GM10248 (cell line): Measurements from ENCODE around the gene CDH22.

Source experiments
- CTCF ChIA-PET: fragments of 300-600 bp; sonication (Branson Sonifier 250); formaldehyde crosslinking; extraction: SDS; loops from one replicate; lab custom pipeline; 2021; ENCODE audit warnings: antibody characterized with exemption; lab: Yijun Ruan, JAX
- POLR2A ChIA-PET: fragments of 350-650 bp; sonication (Branson Sonifier 250); formaldehyde crosslinking; extraction: SDS; loops from one replicate; lab custom pipeline; 2020; ENCODE audit warnings: antibody characterized with exemption; lab: Yijun Ruan, JAX
- DNase-seq: peaks from one replicate; pipeline ENCODE4 v3.0.0; 2012; ENCODE audit errors: extremely low spot score
- TF ChIP-seq, protein P1 (sequence below): IDR thresholded peaks from 2 replicates; pipeline ENCODE4 v1.5.1; 2012; ENCODE audit warnings: mild to moderate bottlenecking, low read depth; ENCODE audit errors: extremely low read depth, missing control alignments, control extremely low read depth

CDH22 gene

DNA sequence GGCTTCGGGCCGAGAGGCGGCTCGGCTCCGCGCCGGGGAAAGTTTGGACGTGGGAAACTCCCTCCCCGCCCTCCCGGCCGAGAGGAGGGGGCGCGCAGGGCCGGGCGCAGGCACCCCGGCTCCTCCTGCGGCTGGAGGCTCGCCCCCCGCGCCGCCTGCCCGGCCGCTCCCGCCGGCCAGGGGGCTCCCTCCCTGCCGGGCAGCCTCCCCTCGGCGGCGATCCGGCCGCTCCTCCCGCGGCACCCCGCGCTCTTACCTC, 370 bp downstream of the CDH22 start:
- ChIA-PET POLR2A (no interaction called here), CTCF (interaction anchor here (1.3 to 4.9 kb wide), 3 partner anchors 25 to 105 kb away, joined by 3 to 80 read pairs (median 31); no protein-coding TSS in a partner anchor)
- TF ChIP-seq, protein P1, sequence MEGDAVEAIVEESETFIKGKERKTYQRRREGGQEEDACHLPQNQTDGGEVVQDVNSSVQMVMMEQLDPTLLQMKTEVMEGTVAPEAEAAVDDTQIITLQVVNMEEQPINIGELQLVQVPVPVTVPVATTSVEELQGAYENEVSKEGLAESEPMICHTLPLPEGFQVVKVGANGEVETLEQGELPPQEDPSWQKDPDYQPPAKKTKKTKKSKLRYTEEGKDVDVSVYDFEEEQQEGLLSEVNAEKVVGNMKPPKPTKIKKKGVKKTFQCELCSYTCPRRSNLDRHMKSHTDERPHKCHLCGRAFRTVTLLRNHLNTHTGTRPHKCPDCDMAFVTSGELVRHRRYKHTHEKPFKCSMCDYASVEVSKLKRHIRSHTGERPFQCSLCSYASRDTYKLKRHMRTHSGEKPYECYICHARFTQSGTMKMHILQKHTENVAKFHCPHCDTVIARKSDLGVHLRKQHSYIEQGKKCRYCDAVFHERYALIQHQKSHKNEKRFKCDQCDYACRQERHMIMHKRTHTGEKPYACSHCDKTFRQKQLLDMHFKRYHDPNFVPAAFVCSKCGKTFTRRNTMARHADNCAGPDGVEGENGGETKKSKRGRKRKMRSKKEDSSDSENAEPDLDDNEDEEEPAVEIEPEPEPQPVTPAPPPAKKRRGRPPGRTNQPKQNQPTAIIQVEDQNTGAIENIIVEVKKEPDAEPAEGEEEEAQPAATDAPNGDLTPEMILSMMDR, result no peak
- DNase-seq, result peak; percentile 42

DNA sequence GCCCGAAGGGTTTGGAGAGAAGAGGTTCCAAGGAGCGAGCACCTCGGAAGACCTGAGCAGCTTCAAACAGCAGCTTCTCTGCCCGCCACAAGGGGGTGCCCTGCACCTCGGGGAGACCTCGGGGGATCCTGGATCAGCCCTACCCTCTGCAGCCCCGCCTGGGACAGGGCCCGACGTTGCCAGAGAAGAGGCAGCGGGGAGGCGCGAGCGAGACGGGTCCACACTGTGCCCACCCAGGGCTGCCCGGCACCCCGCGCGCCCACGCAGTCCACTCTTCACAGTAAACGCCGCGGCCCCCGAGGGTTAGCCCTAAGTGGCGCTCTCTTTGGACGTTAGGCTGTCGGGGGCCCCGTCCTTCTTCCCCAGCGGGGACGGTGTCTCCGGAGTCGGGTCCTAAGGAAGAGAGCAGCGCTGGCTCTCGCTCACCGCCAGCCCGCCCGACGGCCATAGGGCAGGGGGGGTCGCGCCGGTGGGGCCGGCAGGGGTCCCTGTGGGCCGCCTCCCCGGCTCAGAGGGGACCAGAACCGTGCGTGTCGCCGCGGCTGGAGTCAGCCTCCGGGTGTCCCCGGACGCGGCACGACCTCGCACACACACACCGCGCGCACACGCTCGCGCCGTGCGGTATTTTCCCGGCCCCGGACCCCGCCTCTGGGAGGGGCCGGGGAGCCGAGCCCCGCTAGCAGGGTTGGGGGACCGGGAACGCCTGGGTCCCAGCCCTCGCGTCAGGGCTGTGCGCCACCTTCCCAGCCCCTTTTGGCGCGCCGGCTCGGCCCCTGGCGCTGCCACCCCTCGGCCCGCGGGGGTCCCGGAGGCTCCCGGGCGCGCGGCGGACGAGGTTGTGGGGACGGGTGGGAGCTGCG, 929 bp downstream of the CDH22 start:
- peak; percentile 94 for DNase-seq
- POLR2A ChIA-PET, result no interaction called here
- CTCF ChIA-PET, result interaction anchor here (0.6 to 4.9 kb wide), 41 partner anchors 8 to 373 kb away, joined by 3 to 80 read pairs (median 4); no protein-coding TSS in a partner anchor
- TF ChIP-seq, protein P1, result peak; percentile 95

DNA sequence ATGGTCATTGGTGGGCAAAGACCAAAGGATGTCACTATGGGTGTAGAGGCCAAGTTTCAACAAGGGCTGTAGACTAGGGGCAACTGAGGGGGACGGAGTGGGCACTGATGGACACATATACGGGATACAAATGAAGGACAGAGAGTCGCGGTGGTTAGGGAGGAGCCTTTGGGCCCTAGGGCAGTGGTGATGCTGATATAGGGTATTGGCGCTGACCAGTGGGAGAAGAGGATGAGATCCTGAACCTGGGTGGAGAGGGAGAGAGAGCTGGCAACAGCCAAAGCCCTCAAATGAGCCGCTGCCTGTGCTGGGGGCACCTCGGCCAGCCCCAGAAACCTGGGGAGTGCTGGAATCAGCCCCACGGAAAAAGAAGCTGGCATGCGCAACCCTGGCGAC, 1.6 kb downstream of the CDH22 start:
- DNase-seq, result no peak
- ChIA-PET CTCF (interaction anchor here (0.6 to 4.9 kb wide), 41 partner anchors 8 to 374 kb away, joined by 3 to 80 read pairs (median 4); no protein-coding TSS in a partner anchor), POLR2A (no interaction called here)
- TF ChIP-seq, protein P1, result peak; percentile 2

DNA sequence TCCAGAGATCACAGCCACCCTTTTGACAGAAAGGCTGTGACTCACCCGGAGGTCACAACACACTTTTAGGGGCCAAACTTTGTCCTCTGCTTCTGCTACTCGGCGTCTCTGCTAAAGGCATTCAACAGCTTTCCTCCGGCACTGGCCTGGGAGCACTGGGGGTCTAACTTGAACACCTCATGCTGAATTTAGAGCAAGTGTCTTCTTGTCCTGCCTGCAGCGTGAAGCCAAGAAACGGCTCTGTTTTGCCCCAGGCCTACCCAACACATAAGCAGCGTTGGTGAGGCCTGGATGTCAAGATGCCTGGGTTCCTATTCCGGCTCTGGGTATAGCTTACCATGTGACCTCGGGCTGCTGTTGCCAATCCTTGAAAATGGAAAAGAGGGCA, 2.3 kb downstream of the CDH22 start:
- no peak for DNase-seq
- ChIA-PET CTCF (interaction anchor here (1.2 to 4.9 kb wide), 8 partner anchors 18 to 284 kb away, joined by 3 to 80 read pairs (median 6); no protein-coding TSS in a partner anchor), POLR2A (no interaction called here)
- TF ChIP-seq, protein P1, result no peak

DNA sequence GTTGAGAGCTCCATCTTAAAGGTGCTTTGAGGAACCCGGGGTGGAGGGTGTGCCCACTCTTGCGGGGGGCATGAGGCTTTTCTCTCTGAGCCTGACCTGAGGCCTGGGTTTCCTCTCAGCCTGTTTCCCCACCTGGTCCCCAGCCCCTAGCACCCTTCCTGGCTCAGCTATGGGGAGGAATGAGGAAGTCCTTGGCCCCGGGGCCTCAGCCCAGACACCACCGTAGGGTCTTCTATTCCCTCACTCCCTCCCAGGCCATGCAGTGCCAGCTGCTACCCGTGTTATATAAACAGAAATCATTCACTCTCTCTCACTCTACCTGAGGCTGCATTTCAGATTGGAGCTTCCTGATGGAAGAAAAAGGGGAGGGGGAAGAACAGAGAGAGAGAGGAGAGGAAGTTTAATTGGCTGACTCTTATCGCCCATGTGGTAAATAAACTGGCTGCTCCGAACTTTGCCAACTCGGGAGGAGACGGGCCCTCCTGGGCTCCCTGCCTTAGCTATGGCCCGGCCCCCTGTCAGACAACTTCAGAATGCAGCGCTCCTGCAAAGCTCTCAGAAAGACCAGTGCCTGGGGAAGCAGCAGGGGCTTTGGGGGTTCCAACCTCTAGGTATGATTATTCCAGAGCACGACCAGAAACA, 2.8 kb downstream of the CDH22 start:
- CTCF ChIA-PET, result interaction anchor here (1.2 to 4.9 kb wide), 7 partner anchors 17 to 283 kb away, joined by 3 to 80 read pairs (median 4); no protein-coding TSS in a partner anchor
- POLR2A ChIA-PET, result no interaction called here
- no peak for DNase-seq
- TF ChIP-seq, protein P1, result no peak

DNA sequence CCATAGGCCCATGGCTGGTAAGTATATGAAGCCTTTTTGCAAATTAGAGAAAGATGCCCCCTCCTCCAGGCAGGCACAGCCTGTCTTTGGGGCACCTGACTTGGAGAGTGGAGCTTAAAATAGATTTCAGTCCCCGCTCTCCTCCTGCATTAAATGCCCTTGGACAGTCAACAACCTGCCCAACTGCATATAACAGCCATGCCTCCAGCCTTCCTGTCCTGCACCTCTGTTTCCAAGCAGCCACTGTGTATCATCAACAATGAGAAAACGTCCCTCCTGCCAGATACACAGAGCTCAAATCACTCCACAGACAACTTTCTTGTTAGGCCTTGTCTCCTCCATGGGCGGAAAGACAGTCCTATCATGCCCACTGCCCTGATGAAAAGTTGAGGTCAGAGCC, 3.4 kb downstream of the CDH22 start:
- POLR2A ChIA-PET, result no interaction called here
- CTCF ChIA-PET, result interaction anchor here (1.0 to 4.9 kb wide), 6 partner anchors 18 to 282 kb away, joined by 3 to 80 read pairs (median 3); no protein-coding TSS in a partner anchor
- DNase-seq, result no peak
- TF ChIP-seq, protein P1, result no peak
